ENCODE results near the gene RNF187. TPM values are rescaled to one million over a fixed set of nuclear protein-coding genes. Genes with fewer than 3 reads are reported as not detected.

RNF187 gene
- total RNA-seq, 2 experiments from 2014 or later = 40.7 to 45.1 TPM

GRCh38 chr1:228517655-228518054 lies 30.5 kb downstream of the RNF187 start:
- H3K27ac Mint-ChIP-seq = no peak overlapping the region
- Histone ChIP-seq H3K36me3 (ENCODE audit: insufficient read depth, low read length) (no peaks in the 10 kb centered on the region), H3K4me1 (ENCODE audit: insufficient read depth, low read length) (peaks cover 10% of the 10 kb centered on the region), H3K27me3 (ENCODE audit: control insufficient read depth in 1 of 2, insufficient read depth in 2 of 2, low read length in 2 of 2) (peaks cover 6 to 20% of the 10 kb centered on the region in 2 experiments), H3K4me3 (ENCODE audit: low read length) (no peak overlapping the region), H3K27ac (ENCODE audit: low read depth in 1 of 2, low read length in 2 of 2) (no peak overlapping the region), H3K9me3 (ENCODE audit: control insufficient read depth in 1 of 2, insufficient read depth in 1 of 2, low read length in 2 of 2) (no peaks in the 10 kb centered on the region)
- no peaks in the 10 kb centered on the region for H3K9me3 Mint-ChIP-seq
- peaks cover 22% of the 10 kb centered on the region for H3K27me3 Mint-ChIP-seq
- no peak for TF ChIP-seq CTCF (IDR thresholded peaks at IDR 0.05)
- H3K36me3 Mint-ChIP-seq (ENCODE audit: low read depth) = no peaks in the 10 kb centered on the region
- intact Hi-C loops (cut with DNase I, micrococcal nuclease) = loop anchor here in 1 of 2 experiments (2.0 to 5.0 kb wide), 3 partner anchors 139 to 1035 kb away; no protein-coding TSS in a partner anchor
- no peak for DNase-seq
- H3K4me1 Mint-ChIP-seq (ENCODE audit: low read depth) = peaks cover 10% of the 10 kb centered on the region
- ATAC-seq (ENCODE audit: poor library complexity) = no peak
- ChIA-PET CTCF (no interaction called here), POLR2A (no interaction called here)
- no peak overlapping the region for H3K4me3 Mint-ChIP-seq

GRCh38 chr1:228527596-228527995 lies 40.4 kb downstream of the RNF187 start:
- intact Hi-C loops (cut with DNase I, micrococcal nuclease) = no loop called here
- H3K9me3 Mint-ChIP-seq = no peaks in the 10 kb centered on the region
- peaks cover 73% of the 10 kb centered on the region for H3K27me3 Mint-ChIP-seq
- ChIA-PET POLR2A (no interaction called here), CTCF (no interaction called here)
- Histone ChIP-seq H3K4me1 (ENCODE audit: insufficient read depth, low read length) (no peaks in the 10 kb centered on the region), H3K9me3 (ENCODE audit: control insufficient read depth in 1 of 2, insufficient read depth in 1 of 2, low read length in 2 of 2) (no peaks in the 10 kb centered on the region), H3K36me3 (ENCODE audit: insufficient read depth, low read length) (no peaks in the 10 kb centered on the region), H3K27ac (ENCODE audit: low read depth in 1 of 2, low read length in 2 of 2) (no peak overlapping the region), H3K27me3 (ENCODE audit: control insufficient read depth in 1 of 2, insufficient read depth in 2 of 2, low read length in 2 of 2) (peaks cover 4 to 11% of the 10 kb centered on the region in 2 experiments), H3K4me3 (ENCODE audit: low read length) (no peak overlapping the region)
- no peak overlapping the region for H3K27ac Mint-ChIP-seq
- H3K4me3 Mint-ChIP-seq = no peak overlapping the region
- no peaks in the 10 kb centered on the region for H3K36me3 Mint-ChIP-seq (ENCODE audit: low read depth)
- no peaks in the 10 kb centered on the region for H3K4me1 Mint-ChIP-seq (ENCODE audit: low read depth)
- DNase-seq = no peak
- no peak for ATAC-seq (ENCODE audit: poor library complexity)
- TF ChIP-seq CTCF (IDR thresholded peaks at IDR 0.05) = no peak

- POLR2A ChIA-PET = no interaction called here
- intact Hi-C loops (cut with DNase I, micrococcal nuclease) = no loop called here
Observed at GRCh38 chr1:228528612-228529011, 41.4 kb downstream of the RNF187 start.

More at GRCh38 chr1:228528612-228529011, 41.4 kb downstream of the RNF187 start:
- ATAC-seq (ENCODE audit: poor library complexity) (no peak), DNase-seq (no peak)
- Histone ChIP-seq H3K9me3 (ENCODE audit: control insufficient read depth in 1 of 2, insufficient read depth in 1 of 2, low read length in 2 of 2) (no peaks in the 10 kb centered on the region), H3K4me3 (ENCODE audit: low read length) (no peak overlapping the region), H3K36me3 (ENCODE audit: insufficient read depth, low read length) (no peaks in the 10 kb centered on the region), H3K27ac (ENCODE audit: low read depth in 1 of 2, low read length in 2 of 2) (no peak overlapping the region), H3K4me1 (ENCODE audit: insufficient read depth, low read length) (no peaks in the 10 kb centered on the region), H3K27me3 (ENCODE audit: control insufficient read depth in 1 of 2, insufficient read depth in 2 of 2, low read length in 2 of 2) (peaks cover 5 to 11% of the 10 kb centered on the region in 2 experiments)
- no peak for TF ChIP-seq CTCF (IDR thresholded peaks at IDR 0.05)
- Mint-ChIP-seq H3K27me3 (peaks cover 81% of the 10 kb centered on the region), H3K36me3 (ENCODE audit: low read depth) (no peaks in the 10 kb centered on the region), H3K4me3 (no peak overlapping the region), H3K4me1 (ENCODE audit: low read depth) (no peaks in the 10 kb centered on the region), H3K9me3 (no peaks in the 10 kb centered on the region), H3K27ac (no peak overlapping the region)
- CTCF ChIA-PET = no interaction called here
